ENCODE measurements around the gene KRTAP4-12.
"Not testable (repeated sequence)": the region's sequence is repeated elsewhere in the genome, so short reads cannot be mapped to it uniquely, and the experiment has no call there.

KRTAP4-12 gene

GRCh38 chr17:41123991-41124371 is at the start of gene KRTAP4-12:
Gene KRTAP4-12 (minus strand): TSS chr17:41124182. CDS start chr17:41124122, 60 bp downstream.
- H3K4me3 ChIP-seq (ENCODE audit: low read depth, low read length): not testable (repeated sequence)

DNA sequence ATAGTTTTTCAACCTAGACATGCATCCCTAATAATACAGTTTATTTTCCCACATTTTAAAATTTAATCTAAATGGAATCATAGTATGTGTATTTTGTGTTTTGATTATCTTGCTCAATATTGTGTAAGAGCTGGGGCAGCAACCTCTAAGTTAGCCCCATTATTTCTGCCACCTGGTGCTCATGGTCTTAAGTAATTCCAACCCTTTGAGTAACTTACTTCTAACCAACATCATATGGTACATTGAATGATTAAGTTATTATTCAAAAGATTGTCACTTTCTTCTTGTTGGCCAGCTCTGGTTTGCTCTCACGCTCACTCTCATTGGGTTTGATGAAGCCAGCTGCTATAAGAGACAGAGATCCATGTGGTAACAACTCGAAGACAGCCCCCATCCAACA is 47.9 kb upstream of the KRTAP4-12 start:
- no peak overlapping the region for H3K4me3 ChIP-seq (ENCODE audit: low read depth, low read length)

GRCh38 chr17:41168121-41168520 is 44.1 kb upstream of the KRTAP4-12 start, which contains the start of gene KRTAP4-3:
Gene KRTAP4-3 (minus strand): TSS chr17:41168221. CDS start chr17:41168172, 49 bp downstream.
- H3K4me3 ChIP-seq (ENCODE audit: low read depth, low read length): no peak within 1 kb of the TSS

- H3K4me3 ChIP-seq (ENCODE audit: low read depth, low read length): no peak overlapping the region
Observed at GRCh38 chr17:41167561-41167960, 43.6 kb upstream of the KRTAP4-12 start.

GRCh38 chr17:41163828-41164227 is 39.8 kb upstream of the KRTAP4-12 start:
- H3K4me3 ChIP-seq (ENCODE audit: low read depth, low read length): no peak overlapping the region

GRCh38 chr17:41160648-41161047 is 36.7 kb upstream of the KRTAP4-12 start, which contains the start of gene KRTAP4-4:
Gene KRTAP4-4 (minus strand): TSS chr17:41160748. CDS start chr17:41160691, 57 bp downstream.
- no peak within 1 kb of the TSS for H3K4me3 ChIP-seq (ENCODE audit: low read depth, low read length)

DNA sequence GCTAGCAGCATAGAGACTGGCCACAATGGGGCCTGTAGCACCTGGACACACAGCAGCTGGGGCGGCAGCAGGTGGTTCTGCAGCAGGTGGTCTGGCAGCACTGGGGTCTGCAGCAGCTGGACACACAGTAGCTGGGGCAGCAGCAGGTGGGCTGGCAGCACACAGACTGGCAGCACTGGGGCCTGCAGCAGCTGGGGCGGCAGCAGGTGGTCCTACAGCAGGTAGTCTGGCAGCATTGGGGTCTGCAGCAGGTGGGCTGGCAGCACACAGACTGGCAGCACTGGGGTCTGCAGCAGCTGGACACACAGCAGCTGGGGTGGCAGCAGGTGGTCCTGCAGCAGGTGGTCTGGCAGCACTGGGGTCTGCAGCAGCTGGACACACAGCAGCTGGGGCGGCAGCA is 36.2 kb upstream of the KRTAP4-12 start:
- not testable (repeated sequence) for H3K4me3 ChIP-seq (ENCODE audit: low read depth, low read length)

- H3K4me3 ChIP-seq (ENCODE audit: low read depth, low read length): no peak overlapping the region
Observed at GRCh38 chr17:41153856-41154255, 29.9 kb upstream of the KRTAP4-12 start.

- H3K4me3 ChIP-seq (ENCODE audit: low read depth, low read length): no peak overlapping the region
Observed at GRCh38 chr17:41151525-41151924, 27.5 kb upstream of the KRTAP4-12 start.

GRCh38 chr17:41150026-41150425 is 26.0 kb upstream of the KRTAP4-12 start:
- H3K4me3 ChIP-seq (ENCODE audit: low read depth, low read length): no peak overlapping the region

DNA sequence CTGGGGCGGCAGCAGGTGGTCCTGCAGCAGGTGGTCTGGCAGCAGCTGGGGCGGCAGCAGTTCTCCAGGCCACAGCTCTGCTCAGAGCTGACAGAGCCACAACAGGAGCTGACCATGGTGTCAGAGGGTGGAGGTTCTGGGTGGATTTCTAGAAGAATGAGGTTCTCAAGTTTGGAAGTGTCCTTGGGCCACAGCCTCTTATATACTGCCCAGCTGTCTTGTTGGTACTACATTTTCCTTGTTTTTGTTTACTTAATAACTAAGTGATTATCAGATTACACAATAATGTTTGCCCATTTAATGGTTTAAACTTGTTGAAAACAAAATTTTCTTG is 25.6 kb upstream of the KRTAP4-12 start, which contains the start of gene KRTAP4-5:
KRTAP4-5 (minus strand) TSS at position 174 of the 334 bp plus-strand sequence; CDS start at position 116, 58 bp downstream.
- no peak within 1 kb of the TSS for H3K4me3 ChIP-seq (ENCODE audit: low read depth, low read length)

- H3K4me3 ChIP-seq (ENCODE audit: low read depth, low read length): not testable (repeated sequence)
Observed at GRCh38 chr17:41148971-41149651, 25.1 kb upstream of the KRTAP4-12 start.

GRCh38 chr17:41147531-41148204 is 23.7 kb upstream of the KRTAP4-12 start:
- H3K4me3 ChIP-seq (ENCODE audit: low read depth, low read length): no peak overlapping the region

- H3K4me3 ChIP-seq (ENCODE audit: low read depth, low read length): no peak overlapping the region
Observed at GRCh38 chr17:41145261-41145660, 21.3 kb upstream of the KRTAP4-12 start.

GRCh38 chr17:41144846-41145245 is 20.9 kb upstream of the KRTAP4-12 start:
- no peak overlapping the region for H3K4me3 ChIP-seq (ENCODE audit: low read depth, low read length)

GRCh38 chr17:41141361-41141760 is 17.4 kb upstream of the KRTAP4-12 start:
- no peak overlapping the region for H3K4me3 ChIP-seq (ENCODE audit: low read depth, low read length)

GRCh38 chr17:41140360-41141131 is 16.6 kb upstream of the KRTAP4-12 start, which contains the start of gene KRTAP4-6:
Gene KRTAP4-6 (minus strand): TSS chr17:41140544. CDS start chr17:41140487, 57 bp downstream.
- H3K4me3 ChIP-seq (ENCODE audit: low read depth, low read length): no peak within 1 kb of the TSS

GRCh38 chr17:41139865-41140264 is 15.9 kb upstream of the KRTAP4-12 start:
- H3K4me3 ChIP-seq (ENCODE audit: low read depth, low read length): not testable (repeated sequence)

- no peak overlapping the region for H3K4me3 ChIP-seq (ENCODE audit: low read depth, low read length)
Observed at GRCh38 chr17:41133880-41134735, 10.1 kb upstream of the KRTAP4-12 start.

DNA sequence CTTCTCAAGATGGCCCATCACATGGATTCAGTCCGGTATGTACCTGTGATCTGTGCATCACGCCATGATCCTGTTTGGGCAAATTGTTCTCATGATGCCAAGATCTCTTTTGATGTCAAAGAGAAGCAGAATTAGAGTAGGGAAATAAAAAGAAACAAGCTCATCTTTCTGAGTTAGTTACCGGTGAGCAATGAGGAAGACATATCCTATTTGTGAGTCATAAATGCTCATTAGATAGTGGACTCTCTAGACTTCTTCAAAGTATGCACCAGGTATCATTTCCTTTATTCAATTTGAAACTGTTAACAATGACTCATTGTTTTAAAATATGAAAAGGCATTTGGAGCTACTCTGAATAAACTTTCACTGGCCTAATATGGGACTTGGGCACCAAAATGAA is 8.0 kb upstream of the KRTAP4-12 start:
- no peak overlapping the region for H3K4me3 ChIP-seq (ENCODE audit: low read depth, low read length)
